Measurements from ENCODE around the gene ATP8A2. TPM values are rescaled to one million over a fixed set of nuclear protein-coding genes. Genes with fewer than 3 reads are reported as not detected.

ATP8A2 gene
- total RNA-seq, 3 donors from 2014 or later (not counting 1 experiment from before 2014, with no cell fraction given): 0.43 to 0.68 (median 0.59) TPM

DNA sequence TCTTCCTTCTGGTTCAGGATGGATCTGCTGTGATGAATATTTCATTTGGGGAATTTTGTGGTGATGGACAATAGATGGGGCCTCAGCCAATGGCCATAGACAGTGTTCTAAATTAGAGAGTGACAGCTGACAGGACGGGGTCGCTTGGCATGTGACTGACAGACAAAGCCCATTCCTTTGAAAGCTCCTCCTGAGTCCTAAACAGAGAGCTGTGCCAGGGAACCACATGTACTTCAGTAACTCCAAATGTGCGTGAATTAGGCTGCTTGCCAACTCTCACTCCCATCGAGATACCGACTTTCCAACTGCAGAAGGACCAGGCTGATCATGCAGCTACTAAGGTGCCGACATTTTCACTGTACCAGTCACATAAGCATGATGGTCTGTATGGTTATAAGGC lies 492.3 kb downstream of the ATP8A2 start:
- TF ChIP-seq, protein P1, sequence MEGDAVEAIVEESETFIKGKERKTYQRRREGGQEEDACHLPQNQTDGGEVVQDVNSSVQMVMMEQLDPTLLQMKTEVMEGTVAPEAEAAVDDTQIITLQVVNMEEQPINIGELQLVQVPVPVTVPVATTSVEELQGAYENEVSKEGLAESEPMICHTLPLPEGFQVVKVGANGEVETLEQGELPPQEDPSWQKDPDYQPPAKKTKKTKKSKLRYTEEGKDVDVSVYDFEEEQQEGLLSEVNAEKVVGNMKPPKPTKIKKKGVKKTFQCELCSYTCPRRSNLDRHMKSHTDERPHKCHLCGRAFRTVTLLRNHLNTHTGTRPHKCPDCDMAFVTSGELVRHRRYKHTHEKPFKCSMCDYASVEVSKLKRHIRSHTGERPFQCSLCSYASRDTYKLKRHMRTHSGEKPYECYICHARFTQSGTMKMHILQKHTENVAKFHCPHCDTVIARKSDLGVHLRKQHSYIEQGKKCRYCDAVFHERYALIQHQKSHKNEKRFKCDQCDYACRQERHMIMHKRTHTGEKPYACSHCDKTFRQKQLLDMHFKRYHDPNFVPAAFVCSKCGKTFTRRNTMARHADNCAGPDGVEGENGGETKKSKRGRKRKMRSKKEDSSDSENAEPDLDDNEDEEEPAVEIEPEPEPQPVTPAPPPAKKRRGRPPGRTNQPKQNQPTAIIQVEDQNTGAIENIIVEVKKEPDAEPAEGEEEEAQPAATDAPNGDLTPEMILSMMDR (IDR thresholded peaks at IDR 0.05): no peak
- no peaks in the 10 kb centered on the region for H3K36me3 Mint-ChIP-seq
- Histone ChIP-seq H3K9me3 (ENCODE audit: control insufficient read depth, insufficient read depth, low read length) (no peaks in the 10 kb centered on the region), H3K36me3 (ENCODE audit: control insufficient read depth, insufficient read depth, low read length) (no peaks in the 10 kb centered on the region), H3K27ac (ENCODE audit: low read length) (no peak overlapping the region), H3K27me3 (ENCODE audit: control insufficient read depth, insufficient read depth, low read length) (no peaks in the 10 kb centered on the region), H3K4me1 (ENCODE audit: control insufficient read depth, insufficient read depth, low read length) (no peaks in the 10 kb centered on the region), H3K4me3 (ENCODE audit: low read length) (no peak overlapping the region)
- H3K27ac Mint-ChIP-seq: no peak overlapping the region
- intact Hi-C loops (cut with micrococcal nuclease): no loop called here
- no peak overlapping the region for H3K4me3 Mint-ChIP-seq
- no peak for DNase-seq
- WGBS (ENCODE audit: insufficient coverage): 91% methylated on average over 6 of the region's 6 CpGs
- ATAC-seq: no peak
- no peaks in the 10 kb centered on the region for H3K9me3 Mint-ChIP-seq
- H3K27me3 Mint-ChIP-seq (ENCODE audit: low read depth in 2 of 2): peaks cover 4 to 16% of the 10 kb centered on the region in 2 donors
- peaks cover 0 to 4% of the 10 kb centered on the region in 2 donors for H3K4me1 Mint-ChIP-seq

DNA sequence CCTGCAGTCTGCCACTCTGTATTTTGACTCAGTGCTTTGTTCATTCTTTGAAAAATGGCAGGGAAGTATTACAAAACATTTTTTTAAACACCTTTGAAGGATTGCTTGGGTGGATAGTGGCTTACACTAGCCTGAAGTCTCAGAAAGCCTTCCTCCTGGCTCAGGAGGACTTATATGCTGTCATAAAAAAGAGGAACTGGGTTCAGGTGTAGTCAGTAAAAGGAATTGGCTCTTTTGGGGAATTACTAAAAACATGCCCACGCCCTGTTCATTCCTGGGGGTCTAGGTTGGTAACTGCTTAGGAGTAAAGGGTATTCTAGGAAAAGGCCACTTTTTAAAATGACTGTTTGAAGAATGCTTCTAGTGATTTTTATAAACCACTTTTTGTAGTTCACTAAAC lies 493.2 kb downstream of the ATP8A2 start:
- ATAC-seq (no peak), DNase-seq (no peak)
- intact Hi-C loops (cut with micrococcal nuclease): no loop called here
- no peak overlapping the region for H3K4me3 ChIP-seq (ENCODE audit: low read length)
- peaks cover 0 to 4% of the 10 kb centered on the region in 2 donors for H3K4me1 Mint-ChIP-seq
- H3K9me3 ChIP-seq (ENCODE audit: control insufficient read depth, insufficient read depth, low read length): no peaks in the 10 kb centered on the region
- no peaks in the 10 kb centered on the region for H3K27me3 ChIP-seq (ENCODE audit: control insufficient read depth, insufficient read depth, low read length)
- H3K4me3 Mint-ChIP-seq: no peak overlapping the region
- TF ChIP-seq, protein P1 (IDR thresholded peaks at IDR 0.05): no peak
- peaks cover 4 to 16% of the 10 kb centered on the region in 2 donors for H3K27me3 Mint-ChIP-seq (ENCODE audit: low read depth in 2 of 2)
- no peaks in the 10 kb centered on the region for H3K36me3 ChIP-seq (ENCODE audit: control insufficient read depth, insufficient read depth, low read length)
- H3K27ac ChIP-seq (ENCODE audit: low read length): no peak overlapping the region
- no peaks in the 10 kb centered on the region for H3K4me1 ChIP-seq (ENCODE audit: control insufficient read depth, insufficient read depth, low read length)
- 91% methylated on average over 1 of the region's 1 CpG for WGBS (ENCODE audit: insufficient coverage)
- H3K9me3 Mint-ChIP-seq: no peaks in the 10 kb centered on the region
- H3K27ac Mint-ChIP-seq: no peak overlapping the region
- H3K36me3 Mint-ChIP-seq: no peaks in the 10 kb centered on the region

DNA sequence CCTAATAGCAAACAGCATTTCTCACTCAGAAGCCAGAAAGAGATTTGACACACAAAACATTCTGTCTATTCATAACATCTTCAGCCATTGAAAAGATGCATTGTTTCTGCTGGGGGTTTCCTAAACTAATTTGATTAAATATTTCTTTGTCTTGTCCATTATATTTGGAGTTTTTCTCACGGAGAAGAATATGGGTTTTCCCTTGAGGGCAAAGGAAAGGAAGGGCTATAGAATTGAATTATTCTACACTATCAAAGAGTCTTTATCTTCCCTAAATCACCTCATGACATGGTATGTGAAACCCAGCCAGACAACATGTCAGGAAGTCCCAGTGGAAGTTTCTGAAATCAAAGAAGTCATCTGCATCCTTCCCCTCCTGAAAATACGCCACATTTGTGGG lies 493.6 kb downstream of the ATP8A2 start:
- 38% methylated on average over 1 of the region's 2 CpGs for WGBS (ENCODE audit: insufficient coverage)
- no peaks in the 10 kb centered on the region for H3K27me3 ChIP-seq (ENCODE audit: control insufficient read depth, insufficient read depth, low read length)
- Mint-ChIP-seq H3K9me3 (no peaks in the 10 kb centered on the region), H3K36me3 (no peaks in the 10 kb centered on the region), H3K4me1 (peaks cover 0 to 4% of the 10 kb centered on the region in 2 donors), H3K27ac (no peak overlapping the region), H3K27me3 (ENCODE audit: low read depth in 2 of 2) (peaks cover 4 to 16% of the 10 kb centered on the region in 2 donors), H3K4me3 (no peak overlapping the region)
- H3K4me3 ChIP-seq (ENCODE audit: low read length): no peak overlapping the region
- H3K9me3 ChIP-seq (ENCODE audit: control insufficient read depth, insufficient read depth, low read length): no peaks in the 10 kb centered on the region
- TF ChIP-seq, protein P1 (IDR thresholded peaks at IDR 0.05): no peak
- no peaks in the 10 kb centered on the region for H3K36me3 ChIP-seq (ENCODE audit: control insufficient read depth, insufficient read depth, low read length)
- ATAC-seq: no peak
- intact Hi-C loops (cut with micrococcal nuclease): no loop called here
- H3K27ac ChIP-seq (ENCODE audit: low read length): no peak overlapping the region
- no peaks in the 10 kb centered on the region for H3K4me1 ChIP-seq (ENCODE audit: control insufficient read depth, insufficient read depth, low read length)
- no peak for DNase-seq

DNA sequence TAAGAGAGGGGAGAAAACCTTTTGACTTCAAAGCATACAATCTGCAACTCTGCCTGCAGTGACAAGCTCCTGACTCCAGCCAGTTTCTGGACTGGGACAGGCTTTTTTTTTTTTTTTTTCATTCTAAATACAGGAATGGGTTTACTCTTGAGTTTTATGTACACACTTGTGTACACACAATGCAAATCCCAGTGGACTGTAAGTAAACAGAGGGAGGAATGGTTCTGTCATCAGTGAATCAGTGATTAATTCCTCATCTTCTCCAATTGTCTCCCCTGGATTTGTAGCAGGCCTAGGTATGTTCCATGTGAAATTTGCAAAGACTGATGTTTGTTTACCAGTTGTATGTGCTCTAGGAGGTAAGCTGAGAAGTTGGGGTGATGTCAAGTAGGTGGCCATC lies 495.3 kb downstream of the ATP8A2 start:
- no peaks in the 10 kb centered on the region for H3K27me3 ChIP-seq (ENCODE audit: control insufficient read depth, insufficient read depth, low read length)
- H3K4me3 ChIP-seq (ENCODE audit: low read length): no peak overlapping the region
- no peaks in the 10 kb centered on the region for H3K4me1 ChIP-seq (ENCODE audit: control insufficient read depth, insufficient read depth, low read length)
- no peaks in the 10 kb centered on the region for H3K9me3 ChIP-seq (ENCODE audit: control insufficient read depth, insufficient read depth, low read length)
- DNase-seq (no peak), ATAC-seq (no peak)
- H3K27ac ChIP-seq (ENCODE audit: low read length): no peak overlapping the region
- TF ChIP-seq, protein P1 (IDR thresholded peaks at IDR 0.05): no peak
- no peaks in the 10 kb centered on the region for H3K36me3 ChIP-seq (ENCODE audit: control insufficient read depth, insufficient read depth, low read length)
- H3K4me3 Mint-ChIP-seq: no peak overlapping the region
- intact Hi-C loops (cut with micrococcal nuclease): no loop called here
- no peaks in the 10 kb centered on the region for H3K9me3 Mint-ChIP-seq
- no peaks in the 10 kb centered on the region for H3K36me3 Mint-ChIP-seq
- no peak overlapping the region for H3K27ac Mint-ChIP-seq
- H3K27me3 Mint-ChIP-seq (ENCODE audit: low read depth in 2 of 2): peaks cover 0 to 16% of the 10 kb centered on the region in 2 donors
- H3K4me1 Mint-ChIP-seq: peaks cover 8% of the 10 kb centered on the region in 2 donors

All from natural killer cell (primary cell).